NB4 (cell line): ENCODE measurements around the gene LSM7.

Experiments
- CTCF ChIP-seq: IDR thresholded peaks from one replicate; pipeline ENCODE4 v1.5.1; 2012; ENCODE audit warnings: low read depth, low read length
- MAX ChIP-seq: IDR thresholded peaks from 2 replicates; pipeline ENCODE4 v1.6.1; 2011; ENCODE audit warnings: low read depth, low read length
- MYC ChIP-seq: IDR thresholded peaks from 2 replicates; pipeline ENCODE4 v1.6.1; 2011; ENCODE audit warnings: low read depth, low read length
- POLR2A ChIP-seq: IDR thresholded peaks from 2 replicates; pipeline ENCODE4 v1.6.1; 2011; ENCODE audit warnings: mild to moderate bottlenecking; ENCODE audit not compliant: insufficient read length; ENCODE audit errors: extremely low read depth

GRCh38 chr19:2330632-2331284, 2.4 kb upstream of the LSM7 start:
- TF ChIP-seq CTCF = no peak
- TF ChIP-seq MYC = peak; percentile 51; the same call in 1 of the 2 replicates
- TF ChIP-seq POLR2A = no peak
- peak; percentile 45; the same call in 1 of the 2 replicates for TF ChIP-seq MAX
